Activated CD4-positive, CD25-positive, alpha-beta regulatory T cell treated with anti-CD3 and anti-CD28 coated beads, Interleukin-2, amount 50 U/mL, for 72 hours (primary cell): ENCODE measurements around the gene PADI1.

Experiments
- DNase-seq: peaks from one replicate; pipeline ENCODE4 v3.0.0; 2021

Gene PADI1

DNA sequence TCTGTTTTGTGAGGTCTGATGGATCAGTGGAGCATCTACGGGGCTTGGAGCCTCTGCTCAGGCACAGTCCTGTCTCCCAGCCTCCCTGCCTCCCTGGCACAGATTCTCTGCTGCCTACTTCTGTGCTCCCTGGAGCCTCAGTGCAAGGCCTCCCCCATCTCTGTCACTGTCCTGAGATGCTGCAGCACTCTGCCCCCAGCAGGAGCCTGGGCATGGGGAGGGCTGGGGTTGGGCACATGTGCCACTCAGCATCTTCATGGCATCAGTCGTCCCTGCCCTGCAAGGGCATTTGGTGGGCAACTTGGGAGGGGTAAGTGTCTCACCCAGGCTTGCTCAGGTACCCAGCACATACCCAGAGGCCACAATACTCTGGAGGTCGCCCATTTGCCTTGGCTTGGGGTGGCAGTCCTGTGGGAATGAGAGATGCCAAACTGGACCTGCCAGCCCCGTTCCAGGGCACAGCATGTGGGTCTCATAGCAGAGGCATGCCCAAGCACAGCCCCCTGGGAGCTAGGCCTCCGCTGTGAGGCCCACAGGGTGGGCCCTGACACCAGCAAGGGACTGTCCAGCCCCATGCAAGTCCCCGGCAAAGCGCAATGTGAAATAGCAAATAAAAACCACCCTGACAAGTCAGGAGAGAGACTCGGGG, 72.7 kb downstream of the PADI1 start:
- DNase-seq = no peak

- no peak for DNase-seq
These were observed 74.3 kb downstream of the PADI1 start for GRCh38 chr1:17278996-17279830.

GRCh38 chr1:17280436-17280835, 75.5 kb downstream of the PADI1 start:
- DNase-seq = no peak

DNA sequence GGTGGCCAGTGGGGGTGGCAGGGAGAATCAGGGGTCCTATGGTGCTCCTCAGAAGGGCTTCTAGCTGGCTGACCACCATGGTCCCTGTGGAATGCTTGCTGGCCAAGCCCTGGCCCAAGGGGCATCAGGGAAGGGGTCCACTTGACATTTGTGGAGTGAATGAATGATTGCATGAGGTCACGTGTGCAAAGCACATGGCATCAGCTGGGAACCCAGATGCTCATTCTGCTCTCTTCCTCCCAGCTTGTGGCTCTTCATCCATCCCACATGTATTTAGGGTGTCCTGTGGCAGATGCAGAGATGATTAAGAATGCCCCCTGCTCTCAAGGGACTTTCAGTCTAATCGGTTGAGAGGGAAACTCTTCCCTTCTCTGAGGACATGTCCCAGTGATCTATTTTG, 76.0 kb downstream of the PADI1 start:
- no peak for DNase-seq

- no peak for DNase-seq
These were observed 76.8 kb downstream of the PADI1 start for GRCh38 chr1:17281775-17282181.

- no peak for DNase-seq
These were observed 77.9 kb downstream of the PADI1 start for GRCh38 chr1:17282836-17283235.

DNA sequence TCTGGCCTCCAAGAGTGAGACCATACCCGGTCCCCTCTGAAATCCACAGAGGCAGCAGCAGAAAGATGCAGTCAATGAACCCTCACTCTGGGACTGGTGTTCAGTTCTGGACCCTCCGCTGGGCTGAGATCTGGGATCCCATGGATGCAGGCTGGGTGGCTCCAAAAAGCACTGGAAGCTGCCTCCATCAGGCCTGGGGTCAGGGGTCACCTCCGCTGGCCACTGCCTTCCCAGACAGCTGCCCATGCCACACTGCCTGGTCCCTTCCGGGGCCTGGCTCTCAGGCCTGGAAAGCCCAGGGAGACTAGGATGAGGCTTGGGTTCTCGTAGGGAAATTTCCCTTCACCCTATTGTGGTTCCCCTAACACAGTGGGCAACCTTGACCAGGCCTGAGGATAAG, 81.7 kb downstream of the PADI1 start:
- no peak for DNase-seq

- DNase-seq = no peak
These were observed 82.3 kb downstream of the PADI1 start for GRCh38 chr1:17287130-17287776.

DNA sequence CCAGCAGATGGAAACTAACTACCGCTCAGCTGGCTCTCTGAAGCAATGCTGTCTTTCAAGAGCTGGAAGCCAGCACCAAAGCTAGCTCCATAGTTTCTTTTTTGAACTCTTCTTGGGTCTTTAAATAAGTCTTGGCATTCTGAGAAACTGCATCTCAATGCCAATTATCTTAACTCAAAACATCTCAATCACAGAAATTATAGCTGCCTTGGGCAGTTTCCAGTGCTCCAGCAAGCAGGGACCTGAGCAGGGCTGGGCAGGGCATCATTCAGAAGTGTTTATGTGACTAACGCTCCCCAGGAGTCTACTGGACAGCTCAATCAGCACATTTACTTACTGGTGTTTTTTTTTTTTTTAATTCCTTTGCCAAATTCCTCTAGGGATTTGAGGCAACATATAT, 84.8 kb downstream of the PADI1 start:
- DNase-seq = no peak

DNA sequence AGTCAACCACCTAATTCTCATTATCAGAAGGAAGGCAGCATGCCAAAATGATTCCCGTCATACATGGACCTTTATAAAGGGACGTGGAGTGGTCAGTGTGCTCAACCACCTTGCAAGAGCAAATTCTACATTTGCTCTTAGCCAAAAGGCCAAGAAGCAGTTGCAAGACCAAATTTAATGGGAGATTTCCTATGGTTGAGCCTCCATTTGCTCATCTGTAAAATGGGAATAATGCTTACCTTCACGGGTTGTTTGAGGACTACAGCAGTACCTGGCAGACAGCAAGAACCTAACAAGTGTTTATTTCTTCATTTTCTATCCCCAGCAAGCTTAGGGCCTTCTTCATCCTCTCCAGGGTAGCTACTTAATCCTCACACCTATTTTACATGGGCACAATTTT, 85.6 kb downstream of the PADI1 start:
- no peak for DNase-seq

DNA sequence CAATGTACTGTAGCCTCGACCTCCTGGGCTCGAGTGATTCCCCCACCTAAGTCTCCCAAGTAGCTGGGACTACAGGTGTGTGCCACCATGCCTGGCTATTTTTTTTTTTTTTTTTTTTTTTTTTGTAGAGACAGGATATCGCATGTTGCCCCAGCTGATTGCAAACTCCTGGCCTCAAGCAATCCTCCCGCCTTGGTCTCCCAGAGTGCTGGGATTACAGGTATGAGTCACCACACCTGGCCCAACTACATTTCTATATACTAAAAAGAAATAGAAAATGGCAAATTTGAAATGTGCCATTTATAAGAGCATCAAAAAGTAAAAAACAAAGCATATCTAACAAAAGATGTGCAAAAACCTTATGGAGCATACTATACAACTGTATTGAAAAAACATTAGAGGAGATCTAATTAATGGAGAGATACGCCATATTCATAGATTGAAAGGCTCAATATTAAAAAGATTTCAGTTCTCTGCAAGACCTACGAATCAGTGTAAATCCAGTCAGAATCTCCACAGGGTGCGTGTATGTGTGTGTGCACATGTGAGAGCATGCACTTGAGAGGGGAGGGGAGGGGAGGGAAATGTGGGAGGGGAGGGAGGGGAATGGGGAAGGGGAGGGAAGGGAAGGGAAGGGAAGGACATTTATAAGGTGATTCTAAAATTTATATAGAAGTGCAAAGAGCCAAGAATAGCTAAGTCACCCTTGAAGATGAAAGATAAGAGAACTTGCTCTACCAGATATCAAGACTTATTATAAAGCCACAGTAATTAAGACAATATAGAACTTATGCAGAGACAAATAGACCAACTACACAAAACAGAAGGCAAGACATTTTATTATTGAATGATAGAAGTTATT, 87.6 kb downstream of the PADI1 start:
- DNase-seq = no peak

- no peak for DNase-seq
These were observed 88.9 kb downstream of the PADI1 start for GRCh38 chr1:17293681-17294425.

DNA sequence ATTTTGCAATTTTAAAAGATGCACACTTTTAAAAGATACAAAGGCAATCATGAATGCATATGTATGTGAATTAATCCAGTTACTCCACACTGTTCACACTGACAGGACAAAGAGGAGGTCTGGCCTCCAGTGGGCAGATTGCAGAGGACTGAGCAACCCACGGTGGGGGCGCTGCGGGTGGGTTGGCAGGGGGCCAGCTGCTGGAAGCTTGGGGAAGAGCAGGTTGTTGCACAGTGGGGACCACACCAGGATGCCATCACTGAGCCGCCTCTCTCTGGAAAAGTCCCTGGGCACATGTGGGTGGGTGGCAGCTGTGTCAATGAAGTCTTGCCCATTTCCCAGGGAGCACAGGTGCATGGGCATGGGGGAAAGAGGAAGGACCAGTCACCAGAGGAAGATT, 90.4 kb downstream of the PADI1 start:
- DNase-seq = no peak
